GM18526 (cell line): ENCODE data around the gene UGT2B7.

Experiments
- POLR2A ChIP-seq: IDR thresholded peaks from 3 replicates; pipeline ENCODE4 v1.6.1; 2011; ENCODE audit not compliant: insufficient read length; ENCODE audit errors: extremely low read depth

The UGT2B7 gene

GRCh38 chr4:69124941-69125340, 28.7 kb downstream of the UGT2B7 start:
- TF ChIP-seq POLR2A = no peak

GRCh38 chr4:69126024-69126423, 29.8 kb downstream of the UGT2B7 start:
- TF ChIP-seq POLR2A = no peak

GRCh38 chr4:69133993-69134392, 37.7 kb downstream of the UGT2B7 start:
- no peak for TF ChIP-seq POLR2A

GRCh38 chr4:69134471-69134870, 38.2 kb downstream of the UGT2B7 start:
- no peak for TF ChIP-seq POLR2A

- TF ChIP-seq POLR2A = no peak
Observed at GRCh38 chr4:69141320-69141719, 45.0 kb downstream of the UGT2B7 start.

GRCh38 chr4:69147334-69147733, 51.1 kb downstream of the UGT2B7 start:
- TF ChIP-seq POLR2A = no peak

GRCh38 chr4:69154021-69154420, 57.7 kb downstream of the UGT2B7 start:
- TF ChIP-seq POLR2A = no peak

GRCh38 chr4:69156913-69157312, 60.6 kb downstream of the UGT2B7 start:
- no peak for TF ChIP-seq POLR2A
